Spleen (tissue), 11 donors: ENCODE measurements around the gene TAX1BP1. TPM values are rescaled to one million over a fixed set of nuclear protein-coding genes. Genes with fewer than 3 reads are reported as not detected.

Experiments
- DNase-seq: peaks from one replicate; pipeline ENCODE4 v3.0.0-alpha.2; 2020
- H3K27ac ChIP-seq, 8 donors: fragments of 200-600 bp; sonication (generic) in 7 of 8; 1 replicate in 4 of 8; 2 replicates in 4 of 8; pipeline versions ENCODE4 v1.5.0 to v1.8.0; 2016 to 2021; ENCODE audit warnings: inconsistent platforms in 4 of 8, mild to moderate bottlenecking in 4 of 8, moderate library complexity in 1 of 8
- H3K27me3 ChIP-seq, 7 donors: fragments of 200-600 bp; sonication (generic) in 6 of 7; replicated peaks in 1 of 7; 1 replicate in 4 of 7; 2 replicates in 3 of 7; pipeline versions ENCODE4 v1.5.0 to v1.8.0; 2016 to 2021; ENCODE audit warnings: inconsistent platforms in 3 of 7, mild to moderate bottlenecking in 1 of 7
- H3K36me3 ChIP-seq, 6 donors: fragments of 200-600 bp; sonication (generic) in 5 of 6; 1 replicate in 4 of 6; 2 replicates in 2 of 6; pipeline versions ENCODE4 v1.5.0 to v1.8.0; 2016 to 2021; ENCODE audit warnings: inconsistent platforms in 2 of 6
- H3K4me1 ChIP-seq, 6 donors: fragments of 200-600 bp; sonication (generic) in 5 of 6; 1 replicate in 3 of 6; 2 replicates in 3 of 6; pipeline versions ENCODE4 v1.5.0 to v1.8.0; 2016 to 2021; ENCODE audit warnings: inconsistent platforms in 3 of 6
- H3K4me3 ChIP-seq, 8 donors: fragments of 200-600 bp; sonication (generic) in 7 of 8; 1 replicate in 4 of 8; 2 replicates in 4 of 8; pipeline versions ENCODE4 v1.5.0 to v1.8.0; 2016 to 2021; ENCODE audit warnings: inconsistent platforms in 4 of 8, mild to moderate bottlenecking in 4 of 8, moderate library complexity in 2 of 8
- H3K9me3 ChIP-seq, 8 donors: fragments of 200-600 bp; sonication (generic) in 7 of 8; 1 replicate in 4 of 8; 2 replicates in 4 of 8; pipeline versions ENCODE4 v1.5.0 to v1.8.0; 2016 to 2021; ENCODE audit warnings: inconsistent platforms in 4 of 8
- CTCF ChIP-seq, 11 experiments: fragments of 200-600 bp in 7 of 11; fragments of 450-650 bp in 4 of 11; sonication (generic) in 4 of 11; IDR thresholded peaks in 8 of 11; conservative IDR thresholded peaks in 3 of 11; 1 replicate in 7 of 11; 2 replicates in 4 of 11; pipeline versions ENCODE4 v1.4.0 to v1.8.0; 2016 to 2021; ENCODE audit warnings: antibody characterized with exemption in 11 of 11, inconsistent platforms in 4 of 11, mild to moderate bottlenecking in 1 of 11
- POLR2A ChIP-seq, 3 donors: fragments of 450-650 bp; IDR thresholded peaks; one replicate each; pipeline ENCODE4 v1.5.1; 2017; ENCODE audit warnings: antibody characterized with exemption in 3 of 3, mild to moderate bottlenecking in 1 of 3
- POLR2AphosphoS5 ChIP-seq, 3 donors: sonication (generic); formaldehyde crosslinking; IDR thresholded peaks; one replicate each; pipeline ENCODE4 v1.5.1; 2017; ENCODE audit warnings: antibody characterized with exemption in 3 of 3
- WGBS, 5 donors: extraction: QIAGEN DNeasy Blood & Tissue Kit in 3 of 5; methylation state at CpG; one replicate each; pipeline versions ENCODE4 v1.1.5 to v1.1.7; 2013 to 2018; 5-methylcytosine and 5-hydroxymethylcytosine counted together
- intact Hi-C: fragments of 100-400 bp; cut with DNase I; formaldehyde crosslinking; loops from one replicate; pipeline ENCODE4 v1.15.0; 2023; ENCODE audit warnings: low total_unique reads
- polyA plus RNA-seq, 3 donors: library from polyadenylated mRNA; stranded (reverse); fragments of 200-250 nt; gene quantifications; one replicate each; pipeline ENCODE4 v1.2.1, GENCODE V29; 2013
- total RNA-seq, 7 donors: library from RNA; depleted of rRNA in 3 of 7; stranded (reverse); fragments of >200 nt in 3 of 7; fragmentation: NEBNext Ultra II Directional in 4 of 7; extraction: Animal tissue kit (Norgen Biotek cat#: 25700) in 4 of 7; gene quantifications; one replicate each; pipeline versions ENCODE4 v1.1.0 to v1.2.1, GENCODE V29; 2016 to 2021
- donor health status: healthy with polysubstance abuse.
- donor health status: DM: no; HTN: no; CAD: no; lungs with moderate emphysema.
- donor health status: DM: no; HTN: no; CAD: no.
- donor health status: Bipolar disorder and iron deficiency.
- donor health status: healthy.
- donor health status: DM: no; HTN: no; CAD: no.
- donor health status: DM: yes; HTN: yes; CAD: no.

Gene TAX1BP1
- total and polyA plus RNA-seq, 10 donors, result 28.6 to 146 (median 99.3) TPM

DNA sequence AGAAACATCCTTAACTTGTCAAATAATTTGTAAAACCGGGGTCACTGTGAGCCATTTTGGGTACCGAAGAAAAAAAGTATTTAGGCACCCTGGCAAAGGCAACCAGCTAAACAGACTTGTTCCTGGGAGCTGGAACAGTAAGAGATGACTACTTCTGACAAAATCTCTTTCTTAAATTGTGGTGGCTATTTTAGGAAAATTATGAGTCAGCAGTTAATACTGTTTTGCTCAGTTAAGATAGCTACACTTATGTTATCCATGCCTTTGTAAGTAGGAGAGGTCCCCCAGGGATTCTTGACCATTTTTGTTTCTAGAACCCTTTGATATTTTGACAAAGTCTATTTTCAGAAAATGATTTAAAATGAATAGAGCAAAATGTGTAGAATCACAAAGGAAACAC lies 68.7 kb downstream of the TAX1BP1 start:
- TF ChIP-seq POLR2AphosphoS5 (IDR thresholded peaks at IDR 0.05) (no peak), POLR2A (IDR thresholded peaks at IDR 0.05) (no peak), CTCF (IDR thresholded peaks at IDR 0.05 in 8 of 11, conservative IDR thresholded peaks at IDR 0.05 in 3 of 11) (no peak)
- Histone ChIP-seq H3K27me3 (no peaks in the 10 kb centered on the region), H3K4me1 (no peaks in the 10 kb centered on the region), H3K27ac (no peak overlapping the region), H3K4me3 (no peak overlapping the region), H3K36me3 (peaks cover 0 to 63% (median 7%) of the 10 kb centered on the region in 6 donors), H3K9me3 (no peaks in the 10 kb centered on the region)
- WGBS, 5 donors, result 85 to 98% (median 89%) methylated on average over 2 of the region's 2 CpGs
- DNase-seq, result no peak
- intact Hi-C loops, result no loop called here

DNA sequence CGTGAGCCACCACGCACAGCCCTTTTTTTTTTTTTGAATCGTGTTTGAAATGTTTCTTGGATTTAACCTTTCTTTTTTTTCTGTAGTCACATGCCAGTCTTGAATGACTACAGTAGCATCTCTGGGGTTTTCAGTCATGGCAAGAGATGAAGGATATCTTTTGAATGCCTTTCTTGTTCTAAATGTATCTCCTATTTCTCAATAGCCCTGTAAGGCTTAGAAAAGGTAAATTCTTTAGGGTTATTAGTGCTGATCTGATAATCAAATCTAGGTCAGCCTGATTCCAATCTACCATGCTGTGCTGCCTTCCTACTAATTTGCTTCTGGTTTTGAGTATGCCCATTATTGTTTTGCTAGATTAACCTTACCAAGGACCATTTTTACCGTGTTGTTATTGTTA lies 70.2 kb downstream of the TAX1BP1 start:
- DNase-seq, result no peak
- Histone ChIP-seq H3K27ac (no peak overlapping the region), H3K4me3 (no peak overlapping the region), H3K4me1 (no peaks in the 10 kb centered on the region), H3K36me3 (peaks cover 0 to 64% (median 7%) of the 10 kb centered on the region in 6 donors), H3K9me3 (no peaks in the 10 kb centered on the region), H3K27me3 (no peaks in the 10 kb centered on the region)
- intact Hi-C loops, result no loop called here
- 85 to 94% (median 87%) methylated on average over 4 of the region's 4 CpGs for WGBS, 5 donors
- no peak for TF ChIP-seq POLR2A (IDR thresholded peaks at IDR 0.05)

DNA sequence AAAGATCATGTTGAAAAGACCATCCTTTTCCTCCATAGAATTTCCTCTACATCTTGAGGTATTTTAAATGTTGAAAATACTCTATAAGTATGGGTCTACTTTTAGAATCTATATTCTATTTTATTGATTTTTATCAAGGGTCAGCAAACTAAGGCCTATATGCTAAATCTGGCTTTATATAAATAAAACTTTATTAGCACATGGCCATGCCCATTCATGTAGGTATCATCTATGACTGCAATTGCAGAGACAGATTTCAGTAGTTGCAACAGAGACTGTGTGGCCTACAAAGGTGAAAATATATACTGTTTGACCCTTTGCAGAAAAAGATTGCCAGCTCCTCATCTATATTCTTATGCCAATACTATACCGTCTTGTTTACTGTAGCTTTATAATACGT lies 72.7 kb downstream of the TAX1BP1 start:
- intact Hi-C loops, result no loop called here
- Histone ChIP-seq H3K4me1 (no peaks in the 10 kb centered on the region), H3K27ac (no peak overlapping the region), H3K27me3 (no peaks in the 10 kb centered on the region), H3K9me3 (no peaks in the 10 kb centered on the region), H3K4me3 (no peak overlapping the region), H3K36me3 (peaks cover 2 to 78% (median 17%) of the 10 kb centered on the region in 6 donors)
- DNase-seq, result no peak
- no peak for TF ChIP-seq CTCF (IDR thresholded peaks at IDR 0.05 in 8 of 11, conservative IDR thresholded peaks at IDR 0.05 in 3 of 11)
- no peak for TF ChIP-seq POLR2A (IDR thresholded peaks at IDR 0.05)
- no peak for TF ChIP-seq POLR2AphosphoS5 (IDR thresholded peaks at IDR 0.05)
- 66 to 90% (median 78%) methylated on average over 2 of the region's 2 CpGs for WGBS, 5 donors

GRCh38 chr7:27822245-27822644 lies 82.3 kb downstream of the TAX1BP1 start:
- Histone ChIP-seq H3K4me1 (no peaks in the 10 kb centered on the region), H3K36me3 (peaks cover 0 to 80% (median 23%) of the 10 kb centered on the region in 6 donors), H3K9me3 (no peaks in the 10 kb centered on the region), H3K27ac (no peak overlapping the region), H3K4me3 (no peak overlapping the region), H3K27me3 (no peaks in the 10 kb centered on the region)
- TF ChIP-seq POLR2AphosphoS5 (IDR thresholded peaks at IDR 0.05) (no peak), CTCF (IDR thresholded peaks at IDR 0.05 in 8 of 11, conservative IDR thresholded peaks at IDR 0.05 in 3 of 11) (no peak), POLR2A (IDR thresholded peaks at IDR 0.05) (no peak)
- DNase-seq, result no peak
- 92 to 97% (median 95%) methylated on average over 2 of the region's 2 CpGs for WGBS, 5 donors
- intact Hi-C loops, result no loop called here

GRCh38 chr7:27825891-27826290 lies 85.9 kb downstream of the TAX1BP1 start:
- no peak for DNase-seq
- Histone ChIP-seq H3K4me3 (no peak overlapping the region), H3K27ac (no peak overlapping the region), H3K27me3 (no peaks in the 10 kb centered on the region), H3K9me3 (no peaks in the 10 kb centered on the region), H3K4me1 (no peaks in the 10 kb centered on the region), H3K36me3 (peaks cover 0 to 80% (median 19%) of the 10 kb centered on the region in 6 donors)
- intact Hi-C loops, result no loop called here
- WGBS, 5 donors, result 87 to 96% (median 87%) methylated on average over 2 of the region's 2 CpGs
- TF ChIP-seq CTCF (IDR thresholded peaks at IDR 0.05 in 8 of 11, conservative IDR thresholded peaks at IDR 0.05 in 3 of 11) (no peak), POLR2AphosphoS5 (IDR thresholded peaks at IDR 0.05) (no peak), POLR2A (IDR thresholded peaks at IDR 0.05) (no peak)
